Psoas muscle (tissue), 8 donors: ENCODE data around the gene AP3B1. TPM values are rescaled to one million over a fixed set of nuclear protein-coding genes. Genes with fewer than 3 reads are reported as not detected.

Experiments
- ATAC-seq, 4 donors: fragments of 200-7000 bp; cut with Tn5 transposase; one replicate each; pipeline ENCODE4 v1.9.1; 2020; ENCODE audit warnings: moderate library complexity in 3 of 4, mild to moderate bottlenecking in 2 of 4
- DNase-seq, 2 donors: peaks; one replicate each; pipeline ENCODE4 v3.0.0-alpha.2; 2020
- H3K27ac ChIP-seq: fragments of 200-600 bp; one replicate; pipeline ENCODE4 v1.8.0; 2022
- H3K27me3 ChIP-seq, 3 donors: fragments of 200-600 bp in 1 of 3; one replicate each; pipeline versions ENCODE4 v1.6.1 to v1.8.0; 2013 to 2022; ENCODE audit warnings: low read length in 2 of 3, mild to moderate bottlenecking in 2 of 3, moderate library complexity in 1 of 3; ENCODE audit not compliant: insufficient read depth in 3 of 3
- H3K36me3 ChIP-seq, 2 donors: fragments of 200-600 bp in 1 of 2; one replicate each; pipeline versions ENCODE4 v1.6.1 to v1.8.0; 2013 to 2022; ENCODE audit warnings: low read depth in 1 of 2, mild to moderate bottlenecking in 1 of 2, moderate library complexity in 1 of 2; ENCODE audit not compliant: insufficient read depth in 1 of 2
- H3K4me1 ChIP-seq: fragments of 200-600 bp; one replicate; pipeline ENCODE4 v1.8.0; 2022
- H3K4me3 ChIP-seq: fragments of 200-600 bp; one replicate; pipeline ENCODE4 v1.8.0; 2022; ENCODE audit warnings: mild to moderate bottlenecking
- H3K9me3 ChIP-seq: fragments of 200-600 bp; one replicate; pipeline ENCODE4 v1.8.0; 2022
- CTCF ChIP-seq: fragments of 200-600 bp; IDR thresholded peaks from one replicate; pipeline ENCODE4 v1.8.0; 2022; ENCODE audit warnings: antibody characterized with exemption
- WGBS, 3 donors: extraction: QIAGEN DNeasy Blood & Tissue Kit; methylation state at CpG; one replicate each; pipeline versions ENCODE4 v1.1.6 to v1.1.7; 2013; 5-methylcytosine and 5-hydroxymethylcytosine counted together
- intact Hi-C, 2 donors: fragments of 100-400 bp; cut with DNase I; formaldehyde crosslinking; loops; one replicate each; pipeline versions ENCODE4 v1.11.0 to v1.14.2; 2022
- polyA plus RNA-seq, 3 donors: library from polyadenylated mRNA; stranded (reverse); fragments of 200-250 nt; gene quantifications; one replicate each; pipeline ENCODE4 v1.2.3, GENCODE V29; 2013
- total RNA-seq, 4 donors: library from RNA; stranded (reverse); fragmentation: NEBNext Ultra II Directional in 2 of 4; extraction: Animal tissue kit (Norgen Biotek cat#: 25700) in 2 of 4; gene quantifications; one replicate each; pipeline versions ENCODE4 v1.2.1 to v1.2.4, GENCODE V29; 2021 to 2023
- donor health status: healthy with polysubstance abuse.
- donor health status: DM: no; HTN: no; CAD: no; lungs with moderate emphysema.
- donor health status: Bipolar disorder and iron deficiency.
- donor health status: healthy.
- donor health status: DM: yes; HTN: yes; CAD: no.
- donor health status: DM: no; HTN: no; CAD: no.
- donor health status: DM: no; HTN: no; CAD: no.
- donor health status: DM: yes; HTN: yes; CAD: no.

Gene AP3B1
- total and polyA plus RNA-seq, 7 donors, result 12.4 to 24.4 (median 15.2) TPM

- ATAC-seq (no peak), DNase-seq (no peak)
- H3K4me3 ChIP-seq, result no peak overlapping the region
- peaks cover 5% of the 10 kb centered on the region for H3K9me3 ChIP-seq
- H3K36me3 ChIP-seq, result peaks cover 0 to 32% of the 10 kb centered on the region in 2 donors
- intact Hi-C loops, result no loop called here
- H3K27ac ChIP-seq, result no peak overlapping the region
- TF ChIP-seq CTCF, result no peak
- H3K27me3 ChIP-seq, result no peaks in the 10 kb centered on the region
- H3K4me1 ChIP-seq, result no peaks in the 10 kb centered on the region
Measured at GRCh38 chr5:78224358-78224757, 70.1 kb downstream of the AP3B1 start.

- no peak for ATAC-seq
- peaks cover 0 to 25% of the 10 kb centered on the region in 2 donors for H3K36me3 ChIP-seq
- no peaks in the 10 kb centered on the region for H3K4me1 ChIP-seq
- no peak overlapping the region for H3K4me3 ChIP-seq
- intact Hi-C loops, result no loop called here
- WGBS, 3 donors, result 79 to 86% (median 83%) methylated on average over 2 of the region's 2 CpGs
- peaks cover 5% of the 10 kb centered on the region for H3K9me3 ChIP-seq
- TF ChIP-seq CTCF, result no peak
- no peaks in the 10 kb centered on the region for H3K27me3 ChIP-seq
- DNase-seq, result no peak
- H3K27ac ChIP-seq, result no peak overlapping the region
Measured at GRCh38 chr5:78221964-78222451, 72.5 kb downstream of the AP3B1 start.

- Histone ChIP-seq H3K27me3 (no peaks in the 10 kb centered on the region), H3K4me3 (no peak overlapping the region), H3K27ac (no peak overlapping the region), H3K4me1 (no peaks in the 10 kb centered on the region), H3K9me3 (peaks cover 5% of the 10 kb centered on the region), H3K36me3 (peaks cover 0 to 25% of the 10 kb centered on the region in 2 donors)
- ATAC-seq (no peak), DNase-seq (no peak)
- WGBS, 3 donors, result 93 to 97% (median 93%) methylated on average over 1 of the region's 1 CpG
- intact Hi-C loops, result no loop called here
- no peak for TF ChIP-seq CTCF
Measured at GRCh38 chr5:78221467-78221866, 73.0 kb downstream of the AP3B1 start.

- 92 to 97% (median 93%) methylated on average over 4 of the region's 4 CpGs for WGBS, 3 donors
- TF ChIP-seq CTCF, result no peak
- DNase-seq, result no peak
- Histone ChIP-seq H3K36me3 (peaks cover 0 to 11% of the 10 kb centered on the region in 2 donors), H3K27me3 (no peaks in the 10 kb centered on the region), H3K4me3 (no peak overlapping the region), H3K27ac (no peak overlapping the region), H3K4me1 (no peaks in the 10 kb centered on the region), H3K9me3 (no peaks in the 10 kb centered on the region)
- intact Hi-C loops, result no loop called here
- no peak for ATAC-seq
Measured at GRCh38 chr5:78215972-78216371, 78.5 kb downstream of the AP3B1 start.

GRCh38 chr5:78215565-78215964 is 78.9 kb downstream of the AP3B1 start:
- H3K9me3 ChIP-seq, result no peaks in the 10 kb centered on the region
- no peak for TF ChIP-seq CTCF
- H3K4me1 ChIP-seq, result no peaks in the 10 kb centered on the region
- WGBS, 3 donors, result 78 to 83% (median 79%) methylated on average over 1 of the region's 1 CpG
- no peak for DNase-seq
- ATAC-seq, result no peak
- H3K27me3 ChIP-seq, result no peaks in the 10 kb centered on the region
- peaks cover 0 to 11% of the 10 kb centered on the region in 2 donors for H3K36me3 ChIP-seq
- intact Hi-C loops, result no loop called here
- H3K27ac ChIP-seq, result no peak overlapping the region
- H3K4me3 ChIP-seq, result no peak overlapping the region
